Keratinocyte (primary cell): Measurements from ENCODE around the gene GPAM. TPM values are rescaled to one million over a fixed set of nuclear protein-coding genes. Genes with fewer than 3 reads are reported as not detected.

Source experiments
- DNase-seq: peaks from one replicate; pipeline ENCODE4 v3.0.0-alpha.2; 2011; ENCODE audit warnings: low read depth, missing footprints, low spot score
- FAIRE-seq: peaks from 2 replicates; lab custom pipeline; 2011; peaks lifted over from hg19 to GRCh38; lab: Jason Lieb, UNC
- H2AFZ ChIP-seq: 2 replicates; pipeline ENCODE4 v1.6.0; 2012; ENCODE audit warnings: low read length, control low read depth, inconsistent platforms; ENCODE audit not compliant: control insufficient read depth
- H3K27ac ChIP-seq: 2 replicates; pipeline ENCODE4 v1.5.1; 2011; ENCODE audit warnings: low read length; ENCODE audit not compliant: control insufficient read depth, insufficient read depth
- H3K27me3 ChIP-seq: 3 replicates; pipeline ENCODE4 v1.6.0; 2011; ENCODE audit warnings: low read length; ENCODE audit not compliant: control insufficient read depth, insufficient read depth; ENCODE audit errors: extremely low read depth
- H3K36me3 ChIP-seq, 2 experiments: 2 replicates in 1 of 2; 3 replicates in 1 of 2; pipeline ENCODE4 v1.5.1; 2011; ENCODE audit warnings: low read length in 2 of 2, mild to moderate bottlenecking in 1 of 2; ENCODE audit not compliant: control insufficient read depth in 2 of 2, insufficient read depth in 2 of 2; ENCODE audit errors: extremely low read depth in 1 of 2
- H3K4me1 ChIP-seq: 3 replicates; pipeline ENCODE4 v1.5.1; 2011; ENCODE audit warnings: low read length; ENCODE audit not compliant: control insufficient read depth, insufficient read depth; ENCODE audit errors: extremely low read depth
- H3K4me2 ChIP-seq: 3 replicates; pipeline ENCODE4 v1.6.0; 2011; ENCODE audit warnings: low read depth, low read length; ENCODE audit not compliant: control insufficient read depth, insufficient read depth; ENCODE audit errors: extremely low read depth
- H3K4me3 ChIP-seq, 3 experiments: fragments of 200-600 bp in 1 of 3; sonication (generic) in 1 of 3; 2 replicates in 2 of 3; 3 replicates in 1 of 3; pipeline ENCODE4 v1.5.1; 2011 to 2016; ENCODE audit warnings: low read length in 3 of 3, mild to moderate bottlenecking in 3 of 3, control low read depth in 2 of 3, inconsistent platforms in 1 of 3, low read depth in 1 of 3, mixed read lengths in 1 of 3, mixed run types in 1 of 3, moderate library complexity in 1 of 3; ENCODE audit not compliant: control insufficient read depth in 2 of 3, insufficient read depth in 2 of 3; ENCODE audit errors: extremely low read depth in 1 of 3
- H3K79me2 ChIP-seq: 2 replicates; pipeline ENCODE4 v1.6.0; 2012; ENCODE audit warnings: low read length; ENCODE audit not compliant: control insufficient read depth, insufficient read depth
- H3K9ac ChIP-seq: 3 replicates; pipeline ENCODE4 v1.6.0; 2011; ENCODE audit warnings: low read length; ENCODE audit not compliant: control insufficient read depth, insufficient read depth; ENCODE audit errors: extremely low read depth
- H3K9me1 ChIP-seq: 3 replicates; pipeline ENCODE4 v1.6.0; 2011; ENCODE audit warnings: low read length; ENCODE audit not compliant: control insufficient read depth, insufficient read depth; ENCODE audit errors: extremely low read depth
- H3K9me3 ChIP-seq: 2 replicates; pipeline ENCODE4 v1.5.1; 2012; ENCODE audit warnings: low read depth, low read length; ENCODE audit not compliant: control insufficient read depth
- H4K20me1 ChIP-seq: 3 replicates; pipeline ENCODE4 v1.6.0; 2011; ENCODE audit warnings: low read length; ENCODE audit not compliant: control insufficient read depth, insufficient read depth; ENCODE audit errors: extremely low read depth
- CTCF ChIP-seq, 3 experiments: IDR thresholded peaks in 1 of 3; conservative IDR thresholded peaks in 1 of 3; optimal IDR thresholded peaks in 1 of 3; 2 replicates in 2 of 3; 3 replicates in 1 of 3; pipeline versions ENCODE3 to v1.5.1; 2011; ENCODE audit warnings: low read length in 3 of 3, mild to moderate bottlenecking in 3 of 3, moderate library complexity in 2 of 3, control low read depth in 1 of 3, inconsistent platforms in 1 of 3; ENCODE audit not compliant: insufficient read depth in 2 of 3; ENCODE audit errors: extremely low read depth in 1 of 3
- EZH2 ChIP-seq: IDR thresholded peaks from one replicate; pipeline ENCODE4 v1.6.1; 2012; ENCODE audit warnings: inconsistent platforms, mild to moderate bottlenecking, low read length, moderate library complexity
- dilution Hi-C: fragments of 300-500 bp; cut with MboI; formaldehyde crosslinking; loops from one replicate; pipeline ENCODE4 v1.7.0; 2020; ENCODE audit warnings: low sequenced_read_pairs; ENCODE audit not compliant: extremely low pct_ligation_motif_present
- polyA plus RNA-seq, 5 experiments: library from polyadenylated mRNA; depleted of rRNA in 3 of 5; stranded (reverse) in 3 of 5; stranded (forward) in 1 of 5; unstranded in 1 of 5; fragments of >200 nt; gene quantifications; 1 replicate in 1 of 5; 2 replicates in 3 of 5; 3 replicates in 1 of 5; pipeline versions ENCODE4 v1.2.1 to v1.2.3, GENCODE V29; 2011 to 2012; ENCODE audit warnings: missing spikeins in 2 of 5, low read depth in 1 of 5, low replicate concordance in 1 of 5

GPAM gene
- polyA plus RNA-seq, 1 donor (not counting 4 experiments of a cell fraction or from before 2014, with no cell fraction given) = 7.4 TPM

DNA sequence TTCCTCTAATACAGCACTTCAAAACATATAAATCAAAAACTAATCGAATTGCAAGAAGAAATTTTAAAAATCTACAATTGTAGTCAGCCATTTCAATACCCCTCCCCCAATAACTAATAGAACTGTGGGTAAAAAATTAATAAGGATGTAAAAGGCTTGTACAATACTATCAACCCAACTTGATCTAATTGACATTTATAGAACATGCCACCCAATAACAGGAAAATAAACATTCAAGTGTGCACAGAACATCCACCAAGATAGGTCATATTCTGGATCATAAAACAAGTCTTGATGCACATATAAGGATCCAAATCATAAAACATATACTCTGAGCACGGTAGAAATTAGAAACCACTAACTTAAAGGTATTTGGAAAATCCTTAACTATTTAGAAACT lies 4.0 kb upstream of the GPAM start:
- H3K79me2 ChIP-seq = peaks cover 2% of the 10 kb centered on the region
- no peaks in the 10 kb centered on the region for H3K9me1 ChIP-seq
- H3K4me3 ChIP-seq = no peak overlapping the region
- H3K27ac ChIP-seq = no peak overlapping the region
- H3K9ac ChIP-seq = no peak overlapping the region
- H3K9me3 ChIP-seq = no peaks in the 10 kb centered on the region
- DNase-seq (no peak), FAIRE-seq (no peak)
- peaks cover 5% of the 10 kb centered on the region for H3K4me1 ChIP-seq
- dilution Hi-C loops = no loop called here
- no peaks in the 10 kb centered on the region for H3K36me3 ChIP-seq
- no peaks in the 10 kb centered on the region for H4K20me1 ChIP-seq
- H2AFZ ChIP-seq = no peak overlapping the region
- TF ChIP-seq CTCF (optimal IDR thresholded peaks at IDR 0.05 in 1 of 3, IDR thresholded peaks at IDR 0.05 in 1 of 3, conservative IDR thresholded peaks at IDR 0.05 in 1 of 3; ENCODE audit: extremely low read depth in 1 of 3, insufficient read depth in 2 of 3, low read length in 3 of 3) = no peak
- H3K27me3 ChIP-seq = no peaks in the 10 kb centered on the region
- H3K4me2 ChIP-seq = no peak overlapping the region

- Histone ChIP-seq H3K9me3 (no peaks in the 10 kb centered on the region), H3K27ac (no peak overlapping the region), H3K4me1 (peaks cover 6% of the 10 kb centered on the region), H3K9me1 (no peaks in the 10 kb centered on the region), H3K36me3 (no peaks in the 10 kb centered on the region), H3K27me3 (no peaks in the 10 kb centered on the region), H3K79me2 (peaks cover 2% of the 10 kb centered on the region), H4K20me1 (no peaks in the 10 kb centered on the region), H3K4me3 (no peak overlapping the region), H3K4me2 (no peak overlapping the region), H3K9ac (no peak overlapping the region), H2AFZ (no peak overlapping the region)
- FAIRE-seq (no peak), DNase-seq (no peak)
- TF ChIP-seq EZH2 = no peak
- no peak for TF ChIP-seq CTCF (optimal IDR thresholded peaks at IDR 0.05 in 1 of 3, IDR thresholded peaks at IDR 0.05 in 1 of 3, conservative IDR thresholded peaks at IDR 0.05 in 1 of 3; ENCODE audit: extremely low read depth in 1 of 3, insufficient read depth in 2 of 3, low read length in 3 of 3)
- dilution Hi-C loops = no loop called here
Measured at GRCh38 chr10:112185959-112186358, 2.4 kb upstream of the GPAM start.
